Peyer's patch (tissue), 4 donors: ENCODE measurements around the gene CPNE9.

ENCODE experiments used
- POLR2A ChIP-seq, 2 donors: fragments of 450-650 bp; IDR thresholded peaks; one replicate each; pipeline ENCODE4 v1.5.1; 2017; ENCODE audit warnings: antibody characterized with exemption in 2 of 2, mild to moderate bottlenecking in 2 of 2, moderate library complexity in 2 of 2
- TF ChIP-seq, protein P1 (sequence below), 6 experiments: fragments of 450-650 bp in 4 of 6; fragments of 200-600 bp in 2 of 6; sonication (generic) in 1 of 6; IDR thresholded peaks; one replicate each; pipeline ENCODE4 v1.5.1; 2017 to 2019; ENCODE audit warnings: antibody characterized with exemption in 6 of 6, mild to moderate bottlenecking in 3 of 6, moderate library complexity in 1 of 6

DNA sequence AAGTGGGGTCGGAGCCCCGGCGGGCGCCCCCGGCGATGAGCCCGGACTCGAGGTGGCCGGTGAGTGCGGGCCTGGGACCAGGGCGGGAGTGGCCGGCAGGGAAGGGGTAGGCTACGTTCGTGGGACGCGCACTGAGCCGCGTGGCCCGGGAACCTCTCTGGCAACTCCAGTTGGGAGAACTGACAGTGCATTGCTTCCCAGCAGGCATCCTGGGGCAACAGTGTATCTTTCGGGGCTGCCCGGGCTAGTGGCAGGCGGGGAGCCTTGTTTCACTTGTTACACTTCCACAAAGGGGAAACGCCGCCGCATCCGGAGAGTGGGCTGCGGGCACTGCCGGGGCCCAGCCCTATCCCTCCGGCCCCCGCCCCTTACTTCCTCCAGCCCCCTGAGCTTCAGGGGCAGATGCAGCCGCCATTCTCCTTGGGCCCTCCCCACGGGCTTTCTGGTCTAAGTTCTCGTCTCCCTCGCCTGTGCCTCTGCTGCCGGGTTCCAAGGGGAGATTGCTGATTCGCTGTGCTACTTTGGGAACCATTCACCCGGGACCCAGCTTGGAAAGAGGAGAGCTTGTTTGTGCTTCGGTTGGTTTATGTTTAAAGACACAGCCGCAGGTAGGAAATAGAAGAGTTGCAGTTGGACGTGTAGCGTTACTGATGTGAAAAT is 28.6 kb downstream of the CPNE9 start:
- TF ChIP-seq, protein P1, sequence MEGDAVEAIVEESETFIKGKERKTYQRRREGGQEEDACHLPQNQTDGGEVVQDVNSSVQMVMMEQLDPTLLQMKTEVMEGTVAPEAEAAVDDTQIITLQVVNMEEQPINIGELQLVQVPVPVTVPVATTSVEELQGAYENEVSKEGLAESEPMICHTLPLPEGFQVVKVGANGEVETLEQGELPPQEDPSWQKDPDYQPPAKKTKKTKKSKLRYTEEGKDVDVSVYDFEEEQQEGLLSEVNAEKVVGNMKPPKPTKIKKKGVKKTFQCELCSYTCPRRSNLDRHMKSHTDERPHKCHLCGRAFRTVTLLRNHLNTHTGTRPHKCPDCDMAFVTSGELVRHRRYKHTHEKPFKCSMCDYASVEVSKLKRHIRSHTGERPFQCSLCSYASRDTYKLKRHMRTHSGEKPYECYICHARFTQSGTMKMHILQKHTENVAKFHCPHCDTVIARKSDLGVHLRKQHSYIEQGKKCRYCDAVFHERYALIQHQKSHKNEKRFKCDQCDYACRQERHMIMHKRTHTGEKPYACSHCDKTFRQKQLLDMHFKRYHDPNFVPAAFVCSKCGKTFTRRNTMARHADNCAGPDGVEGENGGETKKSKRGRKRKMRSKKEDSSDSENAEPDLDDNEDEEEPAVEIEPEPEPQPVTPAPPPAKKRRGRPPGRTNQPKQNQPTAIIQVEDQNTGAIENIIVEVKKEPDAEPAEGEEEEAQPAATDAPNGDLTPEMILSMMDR (IDR thresholded peaks at IDR 0.05): no peak
- no peak for TF ChIP-seq POLR2A (IDR thresholded peaks at IDR 0.05)
